OCI-LY7 (cell line): ENCODE measurements around the gene UBE2M. TPM values are rescaled to one million over a fixed set of nuclear protein-coding genes. Genes with fewer than 3 reads are reported as not detected.

Experiments used
- BruUV-seq: library from RNA; stranded (reverse); fragments of 400-500 nt; replicated peaks from 2 replicates; lab custom pipeline; 2021; lab: Mats Ljungman, UMichigan
- CTCF ChIA-PET: fragments of 300-600 bp; sonication (Branson Sonifier 250); formaldehyde crosslinking; loops from one replicate; lab custom pipeline; 2022; ENCODE audit warnings: antibody characterized with exemption; ENCODE audit not compliant: unreplicated experiment; lab: Charles Lee
- POLR2A ChIA-PET: fragments of 300-600 bp; sonication (Branson Sonifier 250); formaldehyde crosslinking; loops from one replicate; lab custom pipeline; 2022; ENCODE audit warnings: antibody characterized with exemption; lab: Charles Lee
- DNase-seq: peaks from one replicate; pipeline ENCODE4 v3.0.0-alpha.2; 2015; ENCODE audit warnings: low spot score
- H2AFZ ChIP-seq: fragments of 200-600 bp; sonication (generic), shearing (Covaris generic); 2 replicates; pipeline ENCODE4 v1.6.1; 2014; ENCODE audit warnings: mild to moderate bottlenecking, antibody characterized with exemption, low read length, moderate library complexity
- H3K27ac ChIP-seq: fragments of 200-600 bp; sonication (generic); 2 replicates; pipeline ENCODE4 v1.5.1; 2014; ENCODE audit warnings: mixed run types, low read depth, mild to moderate bottlenecking, moderate library complexity, low read length, inconsistent platforms; ENCODE audit not compliant: poor library complexity, severe bottlenecking
- H3K36me3 ChIP-seq: fragments of 200-600 bp; sonication (generic); 2 replicates; pipeline ENCODE4 v1.6.1; 2014; ENCODE audit warnings: mild to moderate bottlenecking, antibody characterized with exemption, low read length, moderate library complexity, mixed read lengths; ENCODE audit not compliant: insufficient read depth
- H3K4me1 ChIP-seq: fragments of 200-600 bp; sonication (generic); 2 replicates; pipeline ENCODE4 v1.5.1; 2014; ENCODE audit warnings: mild to moderate bottlenecking, low read length; ENCODE audit not compliant: insufficient read depth, poor library complexity, severe bottlenecking
- H3K4me2 ChIP-seq: fragments of 200-600 bp; sonication (generic); 2 replicates; pipeline ENCODE4 v1.6.1; 2014; ENCODE audit warnings: mild to moderate bottlenecking, low read length
- H3K4me3 ChIP-seq: fragments of 200-600 bp; sonication (generic); 2 replicates; pipeline ENCODE4 v1.5.1; 2014; ENCODE audit warnings: mild to moderate bottlenecking, low read depth, low read length; ENCODE audit not compliant: poor library complexity, severe bottlenecking
- H3K79me2 ChIP-seq: fragments of 200-600 bp; sonication (generic); 2 replicates; pipeline ENCODE4 v1.6.1; 2016; ENCODE audit warnings: low read depth, mild to moderate bottlenecking, low read length, moderate library complexity, mixed read lengths; ENCODE audit not compliant: insufficient read depth
- H3K9me2 ChIP-seq: fragments of 200-600 bp; sonication (generic); 2 replicates; pipeline ENCODE4 v1.6.1; 2016; ENCODE audit warnings: mild to moderate bottlenecking, low read length, mixed read lengths; ENCODE audit not compliant: insufficient read depth
- H3K9me3 ChIP-seq: fragments of 200-600 bp; sonication (generic); 2 replicates; pipeline ENCODE4 v1.6.1; 2014; ENCODE audit warnings: mild to moderate bottlenecking, mixed run types, low read length, mixed read lengths
- H4K20me1 ChIP-seq: fragments of 200-600 bp; sonication (generic); 2 replicates; pipeline ENCODE4 v1.6.1; 2014; ENCODE audit warnings: mild to moderate bottlenecking, antibody characterized with exemption, low read length, moderate library complexity, mixed read lengths; ENCODE audit not compliant: insufficient read depth
- EZH2phosphoT487 ChIP-seq: fragments of 200-600 bp; sonication (generic); IDR thresholded peaks from 2 replicates; pipeline ENCODE4 v1.6.1; 2018; ENCODE audit warnings: low read depth, borderline replicate concordance, mild to moderate bottlenecking, mixed run types, antibody characterized with exemption, low read length, moderate library complexity, mixed read lengths
- intact Hi-C: fragments of 100-400 bp; cut with micrococcal nuclease; formaldehyde crosslinking; loops from one replicate; pipeline ENCODE4 v1.10.0; 2022; ENCODE audit not compliant: unreplicated experiment
- total RNA-seq, 2 experiments: library from RNA; depleted of rRNA in 1 of 2; stranded (reverse); fragments of >200 nt in 1 of 2; shearing (Covaris generic) in 1 of 2; gene quantifications; 2 replicates each; pipeline ENCODE4 v1.2.3, GENCODE V29; 2014 to 2022
- TF ChIP-seq, protein P1 (sequence below): fragments of 200-600 bp; sonication (generic); conservative IDR thresholded peaks from 2 replicates; pipeline ENCODE4 v1.5.1; 2014; ENCODE audit warnings: mild to moderate bottlenecking, antibody characterized with exemption, low read length, moderate library complexity, mixed read lengths

Gene UBE2M
- total RNA-seq, 2 experiments from 2014 or later = 101 to 117 TPM

DNA sequence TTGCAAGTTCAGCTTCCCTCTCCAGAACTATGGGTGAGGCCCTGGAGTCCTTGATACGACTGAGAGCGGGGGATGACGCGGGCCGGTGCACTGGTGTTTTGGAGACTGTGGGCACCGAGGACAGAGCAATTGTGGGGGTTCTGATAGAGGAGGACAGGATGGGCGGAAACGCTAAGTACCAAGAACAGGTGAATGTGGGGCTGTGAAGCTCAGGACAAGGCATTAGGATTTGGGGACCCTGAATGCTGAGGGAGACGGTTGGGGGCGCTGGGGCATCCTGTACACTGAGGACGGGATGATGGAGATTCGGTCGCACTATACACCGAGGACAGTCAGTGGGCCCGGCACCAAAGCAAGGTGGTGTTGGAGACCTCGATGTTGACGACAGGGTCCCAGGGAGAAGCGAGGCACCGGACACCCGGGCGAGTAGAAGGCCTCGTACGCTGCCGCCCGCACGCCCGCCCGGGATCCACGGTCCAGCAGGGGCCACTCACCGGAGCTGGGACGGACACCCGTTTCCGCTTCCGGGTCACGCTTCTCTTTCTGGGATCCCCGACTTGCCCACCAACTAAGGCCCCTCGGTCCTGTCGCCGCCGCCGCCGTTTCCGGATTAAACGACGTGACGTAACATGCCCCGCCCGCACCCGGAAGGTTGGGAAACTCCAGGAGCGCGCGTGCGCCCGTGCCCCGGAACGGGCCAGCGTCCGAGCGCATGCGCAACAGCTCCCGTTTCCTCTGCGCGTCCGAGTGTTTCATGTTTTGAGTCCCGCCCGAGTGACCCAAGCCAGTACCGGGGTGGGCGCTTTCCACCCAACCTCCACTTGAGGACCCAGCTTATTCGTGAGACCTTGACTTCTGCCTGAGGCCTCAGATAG, 3.7 kb downstream of the UBE2M start, which contains the start of gene CHMP2A:
Gene CHMP2A, minus strand, starts transcription at position 612 of the 875 bp plus-strand sequence. CDS start 893 bp downstream, outside the sequence.
- no peaks in the 10 kb centered on the region for H3K9me3 ChIP-seq
- H3K9me2 ChIP-seq = no peaks in the 10 kb centered on the region
- H3K4me2 ChIP-seq = peak within 1 kb of the TSS; percentile 99
- intact Hi-C loops = loop anchor here (1.0 kb wide), 1 partner anchor 9 kb away; no protein-coding TSS in a partner anchor
- BruUV-seq = TSS peak; percentile 52
- H3K27ac ChIP-seq = peak within 1 kb of the TSS; percentile 87
- H3K36me3 ChIP-seq = peaks cover 69% of the 10 kb centered on the region
- H3K4me1 ChIP-seq = peaks cover 34% of the 10 kb centered on the region
- ChIA-PET POLR2A (interaction anchor here (0.7 to 1.9 kb wide), 5 partner anchors 8 to 1165 kb away, joined by 3 to 9 read pairs (median 3); partner anchors contain the start of gene TRIM28), CTCF (interaction anchor here (0.5 to 1.4 kb wide), 3 partner anchors 9 to 35 kb away, joined by 3 to 7 read pairs (median 4); partner anchors contain the start of gene ZBTB45)
- peak within 1 kb of the TSS; percentile 79 for H3K4me3 ChIP-seq
- TF ChIP-seq, protein P1, sequence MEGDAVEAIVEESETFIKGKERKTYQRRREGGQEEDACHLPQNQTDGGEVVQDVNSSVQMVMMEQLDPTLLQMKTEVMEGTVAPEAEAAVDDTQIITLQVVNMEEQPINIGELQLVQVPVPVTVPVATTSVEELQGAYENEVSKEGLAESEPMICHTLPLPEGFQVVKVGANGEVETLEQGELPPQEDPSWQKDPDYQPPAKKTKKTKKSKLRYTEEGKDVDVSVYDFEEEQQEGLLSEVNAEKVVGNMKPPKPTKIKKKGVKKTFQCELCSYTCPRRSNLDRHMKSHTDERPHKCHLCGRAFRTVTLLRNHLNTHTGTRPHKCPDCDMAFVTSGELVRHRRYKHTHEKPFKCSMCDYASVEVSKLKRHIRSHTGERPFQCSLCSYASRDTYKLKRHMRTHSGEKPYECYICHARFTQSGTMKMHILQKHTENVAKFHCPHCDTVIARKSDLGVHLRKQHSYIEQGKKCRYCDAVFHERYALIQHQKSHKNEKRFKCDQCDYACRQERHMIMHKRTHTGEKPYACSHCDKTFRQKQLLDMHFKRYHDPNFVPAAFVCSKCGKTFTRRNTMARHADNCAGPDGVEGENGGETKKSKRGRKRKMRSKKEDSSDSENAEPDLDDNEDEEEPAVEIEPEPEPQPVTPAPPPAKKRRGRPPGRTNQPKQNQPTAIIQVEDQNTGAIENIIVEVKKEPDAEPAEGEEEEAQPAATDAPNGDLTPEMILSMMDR = no peak
- no peak for TF ChIP-seq EZH2phosphoT487
- 0 out of 2 replicates have a peak, but pooled peaks cover 4% of the 10 kb centered on the region for H4K20me1 ChIP-seq
- peak; percentile 96 for DNase-seq
- H2AFZ ChIP-seq = no peak within 1 kb of the TSS
- peaks cover 26% of the 10 kb centered on the region for H3K79me2 ChIP-seq

DNA sequence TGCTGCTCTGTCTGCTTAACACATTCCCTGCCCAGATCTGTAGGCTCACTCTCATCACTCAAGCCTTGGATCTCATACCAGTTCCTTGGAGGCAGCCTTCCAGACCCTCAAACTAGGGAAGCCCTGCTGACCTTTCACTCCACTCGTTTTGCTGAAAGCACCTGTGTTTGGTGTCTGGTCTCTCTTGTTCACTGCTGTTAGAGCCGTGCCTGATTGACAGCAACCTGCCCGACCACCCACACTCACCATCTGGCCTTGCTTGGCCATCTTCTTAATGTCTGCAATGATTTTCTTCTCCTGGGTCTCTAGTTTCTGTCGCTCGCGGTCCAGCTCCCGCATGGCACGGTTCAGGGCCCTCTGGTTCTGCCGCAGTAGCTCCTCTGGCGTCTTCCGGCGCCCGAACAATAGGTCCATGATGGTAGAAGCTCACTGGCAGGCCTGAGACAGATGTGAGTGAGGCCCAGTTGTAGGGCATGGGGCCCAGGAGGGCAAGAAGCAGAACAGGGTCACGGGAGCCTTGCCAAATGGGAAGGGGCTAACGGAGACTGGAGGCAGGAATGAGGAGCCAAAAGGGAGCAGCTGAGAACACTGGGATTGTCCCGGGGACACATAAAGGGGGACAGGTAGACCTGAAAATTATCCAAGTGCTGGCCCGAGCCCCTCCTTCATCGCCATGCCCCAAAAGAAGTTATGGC, 4.5 kb downstream of the UBE2M start:
- H4K20me1 ChIP-seq = 0 out of 2 replicates have a peak, but pooled peaks cover 4% of the 10 kb centered on the region
- BruUV-seq = no TSS peak
- no peaks in the 10 kb centered on the region for H3K9me2 ChIP-seq
- peak overlapping the region; percentile 87 for H3K27ac ChIP-seq
- H3K4me1 ChIP-seq = peaks cover 32% of the 10 kb centered on the region
- ChIA-PET POLR2A (interaction anchor here (0.7 to 1.9 kb wide), 6 partner anchors 8 to 1165 kb away, joined by 3 to 9 read pairs (median 6); partner anchors contain the start of gene TRIM28), CTCF (interaction anchor here (0.9 to 1.4 kb wide), 3 partner anchors 9 to 34 kb away, joined by 3 to 7 read pairs (median 4); partner anchors contain the start of gene ZBTB45)
- peaks cover 26% of the 10 kb centered on the region for H3K79me2 ChIP-seq
- no peak for DNase-seq
- peak overlapping the region; percentile 79 for H3K4me3 ChIP-seq
- peaks cover 77% of the 10 kb centered on the region for H3K36me3 ChIP-seq
- H3K9me3 ChIP-seq = no peaks in the 10 kb centered on the region
- TF ChIP-seq EZH2phosphoT487 = no peak
- TF ChIP-seq, protein P1 = no peak
- H3K4me2 ChIP-seq = peak overlapping the region; percentile 99
- intact Hi-C loops = no loop called here
- H2AFZ ChIP-seq = no peak overlapping the region
